Activated CD4-positive, alpha-beta T cell treated with anti-CD3 and anti-CD28 coated beads, Interleukin-2, amount 50 U/mL, for 1 hour (primary cell): ENCODE results near the gene LMX1B.
"Not testable (repeated sequence)": the region's sequence is repeated elsewhere in the genome, so short reads cannot be mapped to it uniquely, and the experiment has no call there.

Experiments used
- DNase-seq: peaks from one replicate; pipeline ENCODE4 v3.0.0-alpha.2; 2020

The LMX1B gene

DNA sequence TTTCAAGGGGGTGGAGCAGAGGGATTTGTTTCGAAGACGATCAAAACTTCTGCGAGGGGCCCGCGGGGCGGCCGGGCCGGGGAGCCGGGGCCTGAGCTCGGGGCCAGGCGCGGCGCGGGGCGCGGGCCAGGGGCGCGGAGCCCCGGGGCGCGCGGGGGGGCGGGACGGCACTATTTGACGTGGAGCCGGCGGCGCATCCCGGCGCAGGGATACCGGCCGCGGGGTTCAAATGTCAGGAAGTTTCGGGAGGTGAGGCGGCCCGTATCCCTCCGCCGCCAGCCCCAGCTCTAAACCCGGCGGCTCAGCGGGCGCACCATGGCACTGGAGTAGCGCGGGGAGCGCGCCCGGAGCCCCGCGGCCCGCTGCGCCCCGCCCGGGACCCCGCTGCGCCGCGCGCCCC is at the start of gene LMX1B:
TSS of gene LMX1B (plus strand) at position 278 of the 400 bp plus-strand sequence. CDS start 522 bp downstream, outside the sequence.
- DNase-seq, result no peak

- no peak for DNase-seq
Observed at GRCh38 chr9:126564128-126564527, 49.6 kb upstream of the LMX1B start.

DNA sequence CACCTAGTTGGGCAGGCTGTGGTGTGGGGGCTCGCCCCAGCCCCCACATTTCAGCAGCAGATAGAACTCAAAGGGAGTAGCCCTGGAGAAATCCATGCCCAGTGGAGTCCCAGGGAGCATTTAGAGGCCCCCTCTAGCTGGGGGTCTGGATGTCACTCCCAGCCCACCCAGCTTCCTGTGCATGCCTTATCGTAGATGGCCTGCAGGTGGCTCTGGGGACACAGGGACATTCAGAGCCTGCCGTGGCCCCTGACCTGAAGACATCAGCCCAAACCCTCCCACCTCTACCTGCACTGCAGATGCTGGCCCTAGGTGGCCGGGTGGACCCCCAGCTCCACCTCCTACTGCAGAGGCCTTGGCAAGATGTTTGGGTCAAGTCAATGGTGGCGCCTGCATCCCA is 49.0 kb upstream of the LMX1B start:
- no peak for DNase-seq

GRCh38 chr9:126565336-126566128 is 48.2 kb upstream of the LMX1B start:
- no peak for DNase-seq

- no peak for DNase-seq
Observed at GRCh38 chr9:126569036-126569435, 44.7 kb upstream of the LMX1B start.

DNA sequence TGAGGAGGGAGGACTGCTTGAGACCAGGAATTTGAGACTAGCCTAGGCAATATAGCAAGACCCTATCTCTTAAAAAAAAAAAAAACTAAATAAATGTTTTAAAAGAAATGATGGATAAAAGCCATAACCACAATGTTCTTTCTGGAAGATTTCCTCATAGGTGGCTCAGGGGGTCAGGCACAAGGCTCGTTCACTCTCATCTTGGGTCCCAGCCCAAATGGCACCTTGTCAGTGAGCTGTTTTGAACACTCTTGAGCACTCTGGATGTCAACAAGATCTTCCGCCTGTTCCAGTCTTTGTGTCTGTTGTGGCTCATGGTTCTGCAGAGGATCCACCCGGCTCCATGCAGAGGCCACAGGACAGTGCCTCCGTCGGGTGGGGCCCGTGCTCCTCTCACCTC is 35.7 kb upstream of the LMX1B start:
- no peak for DNase-seq

DNA sequence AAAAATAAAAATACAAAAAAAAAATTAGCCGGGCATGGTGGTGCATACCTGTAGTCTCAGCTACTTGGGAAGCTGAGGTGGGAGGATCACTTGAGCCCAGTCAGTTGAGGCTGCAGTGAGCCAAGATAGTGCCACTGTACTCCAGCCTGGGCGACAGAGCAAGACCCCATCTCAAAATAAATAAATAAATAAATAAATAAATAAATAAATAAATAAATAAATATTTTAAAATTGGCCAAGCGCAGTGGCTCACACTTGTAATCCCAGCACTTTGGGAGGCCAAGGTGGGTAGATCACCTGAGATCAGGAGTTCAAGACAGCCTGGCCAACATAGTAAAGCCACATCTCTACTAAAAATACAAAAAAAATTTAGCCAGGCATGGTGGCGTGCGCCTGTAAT is 33.4 kb upstream of the LMX1B start:
- DNase-seq, result not testable (repeated sequence)

GRCh38 chr9:126581893-126582292 is 31.8 kb upstream of the LMX1B start:
- no peak for DNase-seq

- DNase-seq, result no peak
Observed at GRCh38 chr9:126582427-126582826, 31.3 kb upstream of the LMX1B start.

GRCh38 chr9:126583144-126583760 is 30.5 kb upstream of the LMX1B start:
- DNase-seq, result no peak

DNA sequence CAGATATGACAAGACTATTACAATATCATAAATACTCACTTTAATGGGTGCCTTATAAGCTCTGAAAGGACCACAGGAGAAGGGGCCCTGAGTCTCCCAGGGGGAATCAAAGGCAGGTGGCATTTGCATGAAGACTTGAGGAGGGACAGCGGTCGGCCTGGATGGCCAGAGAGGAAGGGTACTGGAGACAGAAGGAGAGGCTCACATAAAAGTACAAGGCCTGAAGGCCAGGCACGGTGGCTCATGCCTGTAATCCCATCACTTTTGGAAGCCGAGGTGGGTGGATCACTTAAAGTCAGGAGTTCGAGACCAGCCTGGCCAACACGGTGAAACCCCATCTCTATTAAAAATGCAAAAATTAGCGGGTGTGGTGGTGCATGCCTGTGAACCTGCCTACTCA is 29.1 kb upstream of the LMX1B start:
- DNase-seq, result no peak

GRCh38 chr9:126586236-126586635 is 27.5 kb upstream of the LMX1B start:
- no peak for DNase-seq

GRCh38 chr9:126587187-126588185 is 26.2 kb upstream of the LMX1B start:
- DNase-seq, result no peak

GRCh38 chr9:126588491-126589168 is 25.1 kb upstream of the LMX1B start:
- no peak for DNase-seq

GRCh38 chr9:126589349-126589748 is 24.4 kb upstream of the LMX1B start:
- DNase-seq, result no peak

DNA sequence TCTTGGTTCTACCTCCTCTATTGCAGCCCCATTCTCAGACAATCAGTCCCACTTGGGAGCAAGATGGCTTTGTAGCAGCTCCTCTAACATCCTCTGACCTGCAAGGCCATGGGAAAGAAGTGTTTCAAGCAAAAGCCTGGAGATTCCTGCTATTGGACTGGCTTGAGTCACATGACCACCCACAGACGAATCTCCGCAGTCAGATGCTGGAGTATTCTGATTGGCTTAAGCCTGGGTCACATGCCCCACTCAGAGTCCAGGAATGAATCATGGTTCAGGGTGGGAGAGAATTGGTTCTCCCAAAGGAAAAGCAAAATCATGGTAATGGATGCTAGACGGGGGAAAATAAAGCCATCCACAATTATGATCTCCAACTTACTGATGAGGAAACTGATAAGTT is 22.6 kb upstream of the LMX1B start:
- DNase-seq, result no peak

DNA sequence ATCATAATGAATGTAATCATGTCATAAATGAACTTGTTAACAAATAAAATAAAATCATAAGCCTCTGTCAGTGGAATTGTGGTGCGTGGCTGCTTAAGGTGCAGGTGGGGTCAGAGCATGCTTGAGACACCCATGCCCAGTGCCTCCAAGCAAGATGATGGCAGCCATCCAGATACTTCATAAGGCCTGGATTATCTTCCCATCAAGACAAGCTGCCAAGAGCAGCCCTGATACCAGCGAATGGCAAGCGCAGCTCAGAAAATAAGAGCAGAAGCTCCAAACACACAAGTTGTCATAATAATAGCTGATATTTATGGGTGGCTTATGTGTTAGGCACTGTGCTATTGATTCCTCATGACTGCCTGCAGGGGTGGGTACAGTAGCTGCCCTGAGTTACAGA is 21.8 kb upstream of the LMX1B start:
- no peak for DNase-seq

GRCh38 chr9:126592461-126592860 is 21.3 kb upstream of the LMX1B start:
- DNase-seq, result no peak

- no peak for DNase-seq
Observed at GRCh38 chr9:126595982-126596381, 17.7 kb upstream of the LMX1B start.

DNA sequence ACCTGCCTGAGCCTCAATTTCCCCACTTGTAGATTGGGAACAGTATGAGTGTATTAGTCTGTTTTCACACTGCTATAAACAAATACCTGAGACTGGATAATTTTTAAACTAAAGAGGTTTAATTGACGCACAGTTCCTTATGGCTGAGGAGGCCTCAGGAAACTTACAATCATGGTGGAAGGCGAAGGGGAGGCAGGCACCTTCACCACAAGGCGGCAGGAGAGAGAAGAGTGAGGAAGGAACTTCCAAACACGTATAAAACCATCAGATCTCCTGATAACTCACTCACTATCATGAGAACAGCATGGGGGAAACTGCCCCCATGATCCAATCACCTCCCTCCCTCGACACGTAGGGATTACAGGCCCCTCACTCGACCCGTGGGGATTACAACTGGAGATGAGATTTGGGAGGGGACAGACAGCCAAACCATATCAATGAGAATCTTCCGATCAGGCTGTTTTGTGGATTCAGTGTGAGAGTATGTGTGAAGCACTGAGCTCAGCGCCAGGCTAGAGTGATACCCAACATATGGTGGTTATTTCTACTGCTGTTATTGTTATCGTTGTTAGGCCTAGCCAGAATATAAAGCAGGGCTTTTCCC is 14.6 kb upstream of the LMX1B start:
- no peak for DNase-seq

DNA sequence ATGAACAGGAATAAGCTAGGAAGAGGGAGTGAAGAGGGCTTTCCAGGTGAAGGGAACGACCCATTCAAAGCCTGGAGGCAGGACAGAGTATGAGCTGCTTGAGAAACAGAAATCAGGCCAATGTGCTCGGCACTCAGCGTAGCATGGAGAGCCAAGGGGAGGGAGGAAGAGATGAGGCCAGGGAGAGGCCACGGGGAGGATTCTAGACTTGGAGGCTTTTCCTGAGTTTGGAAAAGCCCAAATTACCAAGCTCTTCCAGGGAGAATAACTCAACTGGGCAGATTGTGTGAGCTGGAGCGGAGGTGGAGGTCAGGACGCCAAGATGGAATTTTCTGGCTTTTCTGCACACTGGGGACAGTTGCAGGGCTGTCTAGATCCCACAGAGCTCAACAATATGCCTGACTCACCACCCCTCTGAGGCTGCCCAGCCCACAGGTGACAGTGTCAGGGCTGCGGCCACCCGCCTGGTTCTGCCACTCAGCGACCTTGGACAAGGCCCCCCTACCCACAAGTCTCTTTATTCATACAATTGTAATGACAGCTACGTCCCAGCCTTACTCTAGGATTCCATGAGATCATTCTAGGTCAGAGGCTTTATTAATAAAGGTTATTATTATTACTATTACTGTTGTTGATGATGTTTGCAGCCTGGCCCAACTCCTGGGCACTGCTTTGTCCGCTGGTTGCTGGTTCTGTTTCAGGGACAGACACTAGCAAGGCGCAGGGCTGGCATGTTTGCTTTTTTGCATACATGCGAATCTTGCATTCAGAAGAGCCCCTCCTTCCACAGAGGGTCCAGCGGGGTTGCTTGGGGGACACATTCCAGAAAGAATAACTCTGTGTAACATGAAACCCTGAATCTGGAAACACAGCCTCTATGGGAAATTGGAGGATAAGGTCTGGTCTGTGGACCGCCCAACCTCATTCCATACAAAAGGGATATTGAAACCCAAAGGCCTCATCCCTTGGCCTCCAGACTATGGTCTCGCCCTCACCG is 9.4 kb upstream of the LMX1B start:
- DNase-seq, result no peak
